ENCODE data around the gene INVS. TPM values are rescaled to one million over a fixed set of nuclear protein-coding genes. Genes with fewer than 3 reads are reported as not detected.

INVS gene
- polyA plus RNA-seq, 1 of the 3 experiments (the other 2 are of a cell fraction), result 8.1 TPM

GRCh38 chr9:100211476-100211875, 112.4 kb downstream of the INVS start:
- Histone ChIP-seq H3K36me3 (replicated peaks in 1 of 2; ENCODE audit: control insufficient read depth in 1 of 2, insufficient read depth in 2 of 2, low read length in 1 of 2) (peaks cover 3 to 11% of the 10 kb centered on the region in 2 experiments), H3K9me3 (no peaks in the 10 kb centered on the region), H3K4me1 (ENCODE audit: control insufficient read depth in 1 of 2, insufficient read depth in 2 of 2, low read depth in 1 of 2, low read length in 1 of 2) (peaks cover 0 to 4% of the 10 kb centered on the region in 2 experiments; a peak in 3 of 4 replicates), H3K9me2 (no peaks in the 10 kb centered on the region), H3F3A (replicated peaks; ENCODE audit: insufficient read depth) (peaks cover 11% of the 10 kb centered on the region), H3K4me2 (no peak overlapping the region), H3K4me3 (ENCODE audit: low read depth in 2 of 2, low read length in 1 of 2) (no peak overlapping the region), H3K27ac (ENCODE audit: low read depth in 2 of 2, low read length in 1 of 2) (no peak overlapping the region), H4K20me1 (ENCODE audit: insufficient read depth) (no peaks in the 10 kb centered on the region), H3K79me2 (ENCODE audit: insufficient read depth) (no peaks in the 10 kb centered on the region; the same call in 1 of the 2 replicates), H3K27me3 (ENCODE audit: insufficient read depth) (no peaks in the 10 kb centered on the region), H2AFZ (ENCODE audit: low read depth) (no peak overlapping the region), H3K9ac (no peak overlapping the region)
- WGBS (ENCODE audit: low lambda C conversion rate), result 90% methylated on average over 1 of the region's 1 CpG
- TF ChIP-seq RFX5 (IDR thresholded peaks at IDR 0.05; ENCODE audit: low read length), result no peak
- no peak for DNase-seq
- ChIA-PET POLR2A (interaction anchor here (0.5 kb wide), 1 partner anchor 132 kb away, joined by 3 read pairs; no protein-coding TSS in a partner anchor), CTCF (no interaction called here)

GRCh38 chr9:100213730-100214477, 114.9 kb downstream of the INVS start:
- DNase-seq, result no peak
- Histone ChIP-seq H3K4me2 (no peak overlapping the region; the same call in 1 of the 2 replicates), H3F3A (replicated peaks; ENCODE audit: insufficient read depth) (peaks cover 11% of the 10 kb centered on the region), H3K36me3 (replicated peaks in 1 of 2; ENCODE audit: control insufficient read depth in 1 of 2, insufficient read depth in 2 of 2, low read length in 1 of 2) (peaks cover 3 to 5% of the 10 kb centered on the region in 2 experiments), H3K4me1 (ENCODE audit: control insufficient read depth in 1 of 2, insufficient read depth in 2 of 2, low read depth in 1 of 2, low read length in 1 of 2) (peaks cover 0 to 4% of the 10 kb centered on the region in 2 experiments; a peak in 1 of 4 replicates), H4K20me1 (ENCODE audit: insufficient read depth) (no peaks in the 10 kb centered on the region), H3K9ac (no peak overlapping the region), H2AFZ (ENCODE audit: low read depth) (no peak overlapping the region), H3K9me3 (no peaks in the 10 kb centered on the region), H3K27me3 (ENCODE audit: insufficient read depth) (no peaks in the 10 kb centered on the region), H3K79me2 (ENCODE audit: insufficient read depth) (no peaks in the 10 kb centered on the region), H3K9me2 (no peaks in the 10 kb centered on the region), H3K4me3 (ENCODE audit: low read depth in 2 of 2, low read length in 1 of 2) (no peak overlapping the region), H3K27ac (ENCODE audit: low read depth in 2 of 2, low read length in 1 of 2) (peak overlapping the region in 1 of 2 experiments; percentile 41; a peak in 2 of 4 replicates)
- CTCF ChIA-PET, result interaction anchor here (1.4 kb wide), 1 partner anchor 111 kb away, joined by 4 read pairs; no protein-coding TSS in a partner anchor
- POLR2A ChIA-PET, result no interaction called here
- 70% methylated on average over 4 of the region's 5 CpGs for WGBS (ENCODE audit: low lambda C conversion rate)
- TF ChIP-seq FOSL2 (IDR thresholded peaks at IDR 0.05; ENCODE audit: borderline replicate concordance, low read depth) (peak; percentile 35; the same call in 1 of the 2 replicates), GATA2 (CRISPR knock-in tag; IDR thresholded peaks at IDR 0.05) (no peak), ZBTB33 (IDR thresholded peaks at IDR 0.05; ENCODE audit: borderline replicate concordance, low read depth) (no peak), EZH2phosphoT487 (IDR thresholded peaks at IDR 0.05; ENCODE audit: borderline replicate concordance, low read depth) (no peak), RFX5 (IDR thresholded peaks at IDR 0.05; ENCODE audit: low read length) (no peak), USF2 (IDR thresholded peaks at IDR 0.05; ENCODE audit: borderline replicate concordance, low read depth, low read length) (no peak), ELF1 (IDR thresholded peaks at IDR 0.05) (no peak), RXRA (IDR thresholded peaks at IDR 0.05; ENCODE audit: borderline replicate concordance, low read depth) (no peak), TAF1 (IDR thresholded peaks at IDR 0.05; ENCODE audit: borderline replicate concordance, low read depth, low read length) (no peak), RAD21 (IDR thresholded peaks at IDR 0.05; ENCODE audit: low read length) (no peak), TCF12 (IDR thresholded peaks at IDR 0.05) (peak; percentile 46; the same call in 1 of the 2 replicates), USF1 (IDR thresholded peaks at IDR 0.05; ENCODE audit: borderline replicate concordance, low read depth) (no peak), RCOR1 (IDR thresholded peaks at IDR 0.05; ENCODE audit: low read length) (no peak), MEF2A (IDR thresholded peaks at IDR 0.05; ENCODE audit: borderline replicate concordance, low read depth) (no peak), NRF1 (IDR thresholded peaks at IDR 0.05; ENCODE audit: low read depth, low read length) (no peak), JUND (IDR thresholded peaks at IDR 0.05) (peak; percentile 37; the same call in 1 of the 2 replicates), FOXJ3 (CRISPR knock-in tag; IDR thresholded peaks at IDR 0.05) (no peak), FOXM1 (IDR thresholded peaks at IDR 0.05; ENCODE audit: low read depth) (no peak), EP300 (IDR thresholded peaks at IDR 0.05; ENCODE audit: borderline replicate concordance in 1 of 2, low read depth in 1 of 2, low read length in 1 of 2) (peak in 1 of 2 experiments; percentile 19; a peak in 1 of 4 replicates), CHD2 (IDR thresholded peaks at IDR 0.05; ENCODE audit: low read length, partially characterized antibody) (no peak), TEAD4 (IDR thresholded peaks at IDR 0.05; ENCODE audit: borderline replicate concordance, insufficient read depth) (peak; percentile 72; the same call in 1 of the 2 replicates), IRF3 (IDR thresholded peaks at IDR 0.05; ENCODE audit: low read depth, low read length) (no peak), POLR2AphosphoS5 (IDR thresholded peaks at IDR 0.05; ENCODE audit: low read depth, low read length) (no peak)

All from SK-N-SH (cell line).